ENCODE results near the gene ARG2. TPM values are rescaled to one million over a fixed set of nuclear protein-coding genes. Genes with fewer than 3 reads are reported as not detected.

ARG2 gene
- total RNA-seq, 1 experiment from 2014 or later: 35.2 TPM

DNA sequence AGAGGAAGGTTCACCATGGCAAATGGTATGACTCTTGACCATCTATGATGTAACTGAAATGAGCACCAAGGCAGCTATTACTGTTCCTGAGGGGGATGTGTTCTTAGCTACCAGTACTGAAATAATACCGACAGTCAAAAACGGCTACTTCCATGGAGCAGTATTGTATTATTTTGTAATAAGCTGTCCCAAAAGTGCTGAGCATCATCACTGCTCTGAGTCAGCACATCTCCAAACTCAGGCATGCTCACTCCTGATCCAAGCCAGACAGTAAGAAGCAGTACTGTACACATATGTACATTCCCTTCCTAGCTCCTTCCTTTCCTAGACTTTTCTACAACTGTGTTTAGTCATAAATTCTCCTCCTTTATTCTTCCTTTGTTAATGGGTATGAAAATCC, 46.1 kb downstream of the ARG2 start:
- H3K4me2 ChIP-seq (ENCODE audit: insufficient read depth, insufficient read length, low read length): no peak overlapping the region
- no peak overlapping the region for H2AFZ ChIP-seq (ENCODE audit: low read length)
- H4K20me1 ChIP-seq (ENCODE audit: control insufficient read depth, insufficient read depth, insufficient read length): no peaks in the 10 kb centered on the region
- peaks cover 0 to 9% (median 5%) of the 10 kb centered on the region in 3 experiments; a peak in 4 of 7 replicates for H3K36me3 Mint-ChIP-seq (ENCODE audit: insufficient read depth in 1 of 3, low read depth in 3 of 3)
- H4K8ac ChIP-seq (replicated peaks; ENCODE audit: insufficient read length, low read depth, low read length): no peak overlapping the region
- no peak overlapping the region for H3K27ac ChIP-seq (ENCODE audit: insufficient read length, low read depth, low read length)
- WGBS (ENCODE audit: extremely low coverage, insufficient read length, low lambda C conversion rate): no CpG with 5 or more reads among the region's 2 CpGs
- H4K91ac ChIP-seq (ENCODE audit: insufficient read length, low read depth, low read length): no peak overlapping the region
- TF ChIP-seq, protein P1, sequence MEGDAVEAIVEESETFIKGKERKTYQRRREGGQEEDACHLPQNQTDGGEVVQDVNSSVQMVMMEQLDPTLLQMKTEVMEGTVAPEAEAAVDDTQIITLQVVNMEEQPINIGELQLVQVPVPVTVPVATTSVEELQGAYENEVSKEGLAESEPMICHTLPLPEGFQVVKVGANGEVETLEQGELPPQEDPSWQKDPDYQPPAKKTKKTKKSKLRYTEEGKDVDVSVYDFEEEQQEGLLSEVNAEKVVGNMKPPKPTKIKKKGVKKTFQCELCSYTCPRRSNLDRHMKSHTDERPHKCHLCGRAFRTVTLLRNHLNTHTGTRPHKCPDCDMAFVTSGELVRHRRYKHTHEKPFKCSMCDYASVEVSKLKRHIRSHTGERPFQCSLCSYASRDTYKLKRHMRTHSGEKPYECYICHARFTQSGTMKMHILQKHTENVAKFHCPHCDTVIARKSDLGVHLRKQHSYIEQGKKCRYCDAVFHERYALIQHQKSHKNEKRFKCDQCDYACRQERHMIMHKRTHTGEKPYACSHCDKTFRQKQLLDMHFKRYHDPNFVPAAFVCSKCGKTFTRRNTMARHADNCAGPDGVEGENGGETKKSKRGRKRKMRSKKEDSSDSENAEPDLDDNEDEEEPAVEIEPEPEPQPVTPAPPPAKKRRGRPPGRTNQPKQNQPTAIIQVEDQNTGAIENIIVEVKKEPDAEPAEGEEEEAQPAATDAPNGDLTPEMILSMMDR (conservative IDR thresholded peaks at IDR 0.05): no peak
- no peak overlapping the region for H2BK120ac ChIP-seq (ENCODE audit: low read depth, low read length, poor library complexity, severe bottlenecking)
- H3K79me2 ChIP-seq (ENCODE audit: insufficient read depth, low read length): peaks cover 3% of the 10 kb centered on the region; the same call in 1 of the 2 replicates
- no peak overlapping the region for H3K14ac ChIP-seq (ENCODE audit: insufficient read depth, low read length)
- no peak for DNase-seq
- no peaks in the 10 kb centered on the region for H3K4me1 ChIP-seq (ENCODE audit: insufficient read depth, low read length)
- no peak overlapping the region for H3K18ac ChIP-seq (ENCODE audit: insufficient read length, low read depth, low read length)
- no peak overlapping the region for H2BK12ac ChIP-seq (ENCODE audit: insufficient read length, low read depth, low read length)
- no peak overlapping the region for H3K56ac ChIP-seq (ENCODE audit: insufficient read length, low read depth, low read length)
- H3K23ac ChIP-seq (ENCODE audit: insufficient read length, low read depth, low read length): no peak overlapping the region
- H3K27me3 ChIP-seq (ENCODE audit: insufficient read depth, low read length): no peaks in the 10 kb centered on the region
- no peaks in the 10 kb centered on the region for H3K9me3 Mint-ChIP-seq
- no peak overlapping the region for H3T11ph ChIP-seq (ENCODE audit: low read length)
- no peak overlapping the region for H4K5ac ChIP-seq (ENCODE audit: insufficient read length, low read depth, low read length)
- H3K27me3 Mint-ChIP-seq (ENCODE audit: low read depth): no peaks in the 10 kb centered on the region
- H3K4me1 Mint-ChIP-seq: peaks cover 7% of the 10 kb centered on the region in 2 experiments
- no peak overlapping the region for H2BK15ac ChIP-seq (ENCODE audit: low read depth, low read length)
- no peak overlapping the region for H3K4ac ChIP-seq (ENCODE audit: low read depth, low read length)
- H3K23me2 ChIP-seq (ENCODE audit: insufficient read length, low read depth, low read length, poor library complexity, severe bottlenecking): no peaks in the 10 kb centered on the region
- H3K9ac ChIP-seq (ENCODE audit: extremely low read depth, insufficient read length, low read length): no peak overlapping the region
- H2BK5ac ChIP-seq (ENCODE audit: insufficient read length, low read length): no peak overlapping the region
- no peak overlapping the region for H2BK20ac ChIP-seq (ENCODE audit: low read depth, low read length, poor library complexity, severe bottlenecking)
- H3K27ac Mint-ChIP-seq: no peak overlapping the region; a peak in 2 of 7 replicates
- no peaks in the 10 kb centered on the region for H3K9me3 ChIP-seq (ENCODE audit: control insufficient read depth, low read depth, low read length)
- no peak overlapping the region for H3K4me3 Mint-ChIP-seq
- no peaks in the 10 kb centered on the region for H3K79me1 ChIP-seq (ENCODE audit: insufficient read depth, low read depth, low read length, poor library complexity, severe bottlenecking)
- H2AK5ac ChIP-seq (ENCODE audit: insufficient read length, low read length): no peak overlapping the region
